Mesenchymal stem cell (in vitro differentiated cells and primary cell): ENCODE data around the gene PKHD1.
A peak's percentile ranks its signal among the peaks of the same experiment; 100 is the strongest.

ENCODE experiments used
- DNase-seq: peaks from one replicate; pipeline ENCODE4 v3.0.0-alpha.2; 2013
- H2AFZ ChIP-seq: one replicate; pipeline ENCODE4 v1.6.1; 2013; ENCODE audit warnings: low read depth, mild to moderate bottlenecking, control low read depth, inconsistent platforms, low read length, moderate library complexity
- H2AK5ac ChIP-seq: 2 replicates; pipeline ENCODE4 v1.6.1; 2013; ENCODE audit warnings: low read length, moderate library complexity, mild to moderate bottlenecking, inconsistent platforms; ENCODE audit not compliant: severe bottlenecking
- H2BK120ac ChIP-seq: one replicate; pipeline ENCODE4 v1.6.1; 2013; ENCODE audit warnings: low read depth, mild to moderate bottlenecking, inconsistent platforms, low read length, moderate library complexity
- H2BK12ac ChIP-seq, 2 experiments: one replicate each; pipeline ENCODE4 v1.6.1; 2013; ENCODE audit warnings: inconsistent platforms in 2 of 2, low read length in 2 of 2, mild to moderate bottlenecking in 2 of 2, moderate library complexity in 2 of 2, control low read depth in 1 of 2
- H2BK15ac ChIP-seq: one replicate; pipeline ENCODE4 v1.6.1; 2013; ENCODE audit warnings: mild to moderate bottlenecking, low read depth, inconsistent platforms; ENCODE audit not compliant: poor library complexity, severe bottlenecking
- H2BK5ac ChIP-seq: 2 replicates; pipeline ENCODE4 v1.6.1; 2013; ENCODE audit warnings: low read depth, mild to moderate bottlenecking, low read length, control low read depth, inconsistent platforms; ENCODE audit not compliant: poor library complexity, severe bottlenecking
- H3K14ac ChIP-seq, 2 experiments: one replicate each; pipeline ENCODE4 v1.6.1; 2013; ENCODE audit warnings: inconsistent platforms in 2 of 2, low read length in 2 of 2, control low read depth in 1 of 2, mild to moderate bottlenecking in 1 of 2, moderate library complexity in 1 of 2
- H3K18ac ChIP-seq, 2 experiments: one replicate each; pipeline ENCODE4 v1.6.1; 2013; ENCODE audit warnings: inconsistent platforms in 2 of 2, low read length in 2 of 2, control low read depth in 1 of 2, low read depth in 1 of 2, mild to moderate bottlenecking in 1 of 2
- H3K23ac ChIP-seq, 2 experiments: one replicate each; pipeline ENCODE4 v1.6.1; 2013; ENCODE audit warnings: inconsistent platforms in 2 of 2, low read length in 2 of 2, mild to moderate bottlenecking in 2 of 2, moderate library complexity in 2 of 2, control low read depth in 1 of 2
- H3K27ac ChIP-seq: 2 replicates; pipeline ENCODE4 v1.5.1; 2013; ENCODE audit warnings: mild to moderate bottlenecking, moderate library complexity, low read length, control low read depth, inconsistent platforms; ENCODE audit not compliant: poor library complexity, severe bottlenecking
- H3K27me3 ChIP-seq, 2 experiments: 2 replicates each; pipeline versions ENCODE4 v1.6.1 to v1.7.0; 2013; ENCODE audit warnings: low read length in 2 of 2, mild to moderate bottlenecking in 2 of 2, moderate library complexity in 2 of 2, control low read depth in 1 of 2, inconsistent platforms in 1 of 2; ENCODE audit not compliant: control insufficient read depth in 1 of 2, insufficient read depth in 1 of 2
- H3K36me3 ChIP-seq, 2 experiments: 2 replicates each; pipeline versions ENCODE4 v1.6.1 to v1.7.0; 2013; ENCODE audit warnings: low read length in 2 of 2, control low read depth in 1 of 2, inconsistent platforms in 1 of 2, low read depth in 1 of 2, mild to moderate bottlenecking in 1 of 2; ENCODE audit not compliant: insufficient read depth in 2 of 2, control insufficient read depth in 1 of 2
- H3K4ac ChIP-seq, 2 experiments: one replicate each; pipeline ENCODE4 v1.6.1; 2013; ENCODE audit warnings: inconsistent platforms in 2 of 2, low read length in 2 of 2, mild to moderate bottlenecking in 2 of 2, moderate library complexity in 2 of 2, control low read depth in 1 of 2, low read depth in 1 of 2
- H3K4me1 ChIP-seq: 2 replicates; pipeline ENCODE4 v1.6.1; 2013; ENCODE audit warnings: low read depth, low read length, control low read depth; ENCODE audit not compliant: control insufficient read depth, insufficient read depth
- H3K4me2 ChIP-seq: 2 replicates; pipeline ENCODE4 v1.6.1; 2013; ENCODE audit warnings: low read length, mild to moderate bottlenecking, inconsistent platforms; ENCODE audit not compliant: poor library complexity, severe bottlenecking
- H3K4me3 ChIP-seq, 2 experiments: 2 replicates each; pipeline versions ENCODE4 v1.5.1 to v1.7.0; 2013; ENCODE audit warnings: low read length in 2 of 2, mild to moderate bottlenecking in 2 of 2, control low read depth in 1 of 2, low read depth in 1 of 2; ENCODE audit not compliant: insufficient read depth in 1 of 2
- H3K79me1 ChIP-seq: replicated peaks from 2 replicates; pipeline ENCODE4 v1.6.1; 2013; ENCODE audit warnings: mild to moderate bottlenecking, control low read depth, low read length, inconsistent platforms; ENCODE audit not compliant: poor library complexity, severe bottlenecking
- H3K9ac ChIP-seq: 2 replicates; pipeline ENCODE4 v1.7.0; 2013; ENCODE audit warnings: mild to moderate bottlenecking, low read length, moderate library complexity
- H3K9me3 ChIP-seq: 2 replicates; pipeline ENCODE4 v1.7.0; 2013; ENCODE audit warnings: mild to moderate bottlenecking, low read length; ENCODE audit not compliant: control insufficient read depth
- H4K8ac ChIP-seq: one replicate; pipeline ENCODE4 v1.6.1; 2013; ENCODE audit warnings: inconsistent platforms, mild to moderate bottlenecking, low read length, moderate library complexity
- H4K91ac ChIP-seq: one replicate; pipeline ENCODE4 v1.6.1; 2013; ENCODE audit warnings: mild to moderate bottlenecking, low read length, inconsistent platforms
- WGBS: methylation state at CpG from one replicate; pipeline ENCODE4 v1.1.7; 2013; ENCODE audit warnings: mixed read lengths; 5-methylcytosine and 5-hydroxymethylcytosine counted together

PKHD1 gene

DNA sequence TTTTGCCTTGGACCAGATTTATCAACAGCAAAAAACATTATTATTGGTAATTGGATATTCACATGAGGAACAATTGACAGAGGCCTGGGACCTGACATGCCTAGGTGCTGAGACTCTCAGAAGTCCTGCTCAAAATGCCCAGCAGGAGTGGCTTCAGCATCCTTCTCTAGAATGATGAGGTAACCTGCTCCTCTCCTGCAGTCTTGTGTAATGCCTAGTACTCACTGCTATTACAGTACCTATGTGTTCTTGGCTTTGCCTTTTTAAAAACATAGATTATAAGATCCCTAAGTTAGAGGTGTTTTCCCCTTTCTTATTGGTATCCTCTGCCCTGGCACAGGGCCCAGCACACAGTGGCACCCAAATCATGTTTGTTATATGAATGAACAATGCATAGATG, 230.9 kb downstream of the PKHD1 start:
- H2BK120ac ChIP-seq, result no peak overlapping the region
- no peak overlapping the region for H3K4me3 ChIP-seq
- no peak overlapping the region for H3K4ac ChIP-seq

DNA sequence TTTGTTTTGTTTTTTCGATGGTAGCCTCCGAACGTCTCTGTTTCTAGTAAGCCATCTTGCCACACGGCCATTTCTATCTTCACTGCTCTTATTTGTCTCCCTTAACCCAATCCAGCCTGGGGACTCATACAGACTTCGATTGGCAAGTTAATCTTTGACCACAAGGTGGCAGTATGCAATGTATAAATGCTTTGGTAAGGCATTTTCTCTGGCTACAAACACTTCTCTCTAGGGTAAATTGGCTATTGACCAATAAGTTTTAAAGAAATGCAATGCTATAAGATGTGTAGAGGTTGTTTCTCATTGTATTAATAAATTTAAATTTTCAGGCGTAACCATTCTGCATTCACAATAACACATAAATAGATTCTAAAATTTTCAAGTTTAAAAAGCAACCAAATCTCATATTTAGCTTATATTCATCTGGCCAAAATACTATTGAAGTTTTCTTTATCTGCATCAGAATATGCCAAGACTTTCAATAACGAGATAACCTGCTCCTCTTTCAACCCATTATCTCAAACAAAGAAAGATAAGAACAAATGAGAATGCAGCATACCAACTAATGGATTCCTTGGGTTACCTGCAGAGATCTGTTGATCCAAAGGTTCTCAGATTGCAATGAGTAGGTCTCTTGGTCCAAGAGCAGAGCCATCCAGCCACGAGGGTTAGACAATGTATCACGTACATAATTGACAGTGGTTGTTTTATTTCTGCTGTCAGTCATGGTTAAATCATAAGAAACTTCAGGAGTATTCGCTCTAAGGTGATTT, 231.9 kb downstream of the PKHD1 start:
- H2BK5ac ChIP-seq, result no peak overlapping the region
- DNase-seq, result peak; percentile 29
- H2BK120ac ChIP-seq, result no peak overlapping the region
- WGBS, result 24% methylated on average over 8 of the region's 10 CpGs
- H3K4me1 ChIP-seq, result peaks cover 1% of the 10 kb centered on the region
- no peak overlapping the region for H3K18ac ChIP-seq
- H3K14ac ChIP-seq, result no peak overlapping the region
- peaks cover 0 to 3% of the 10 kb centered on the region in 2 experiments for H3K27me3 ChIP-seq
- no peaks in the 10 kb centered on the region for H3K79me1 ChIP-seq
- no peak overlapping the region for H3K4ac ChIP-seq
- H3K4me2 ChIP-seq, result no peak overlapping the region
- no peak overlapping the region for H2BK15ac ChIP-seq
- H3K4me3 ChIP-seq, result no peak overlapping the region
- no peak overlapping the region for H2AK5ac ChIP-seq
- H3K9ac ChIP-seq, result no peak overlapping the region
- no peak overlapping the region for H3K23ac ChIP-seq
- no peak overlapping the region for H4K91ac ChIP-seq
- H3K9me3 ChIP-seq, result no peaks in the 10 kb centered on the region
- H3K36me3 ChIP-seq, result no peaks in the 10 kb centered on the region
- H4K8ac ChIP-seq, result no peak overlapping the region
- H3K27ac ChIP-seq, result no peak overlapping the region
- H2AFZ ChIP-seq, result no peak overlapping the region
- no peak overlapping the region for H2BK12ac ChIP-seq

More for the DNA sequence above, 230.9 kb downstream of the PKHD1 start:
- no peak overlapping the region for H3K14ac ChIP-seq
- no peak overlapping the region for H4K8ac ChIP-seq
- no peaks in the 10 kb centered on the region for H3K36me3 ChIP-seq
- no peak overlapping the region for H4K91ac ChIP-seq
- H3K4me1 ChIP-seq, result peaks cover 1% of the 10 kb centered on the region
- H3K27me3 ChIP-seq, result peaks cover 0 to 3% of the 10 kb centered on the region in 2 experiments
- no peak overlapping the region for H2BK5ac ChIP-seq
- H3K9ac ChIP-seq, result no peak overlapping the region
- H3K79me1 ChIP-seq, result no peaks in the 10 kb centered on the region
- no peaks in the 10 kb centered on the region for H3K9me3 ChIP-seq
- H2BK12ac ChIP-seq, result no peak overlapping the region
- H2BK15ac ChIP-seq, result no peak overlapping the region
- H3K18ac ChIP-seq, result no peak overlapping the region
- no peak overlapping the region for H3K4me2 ChIP-seq
- no peak overlapping the region for H3K23ac ChIP-seq
- no peak overlapping the region for H2AK5ac ChIP-seq
- no peak overlapping the region for H2AFZ ChIP-seq
- DNase-seq, result no peak
- no peak overlapping the region for H3K27ac ChIP-seq

DNA sequence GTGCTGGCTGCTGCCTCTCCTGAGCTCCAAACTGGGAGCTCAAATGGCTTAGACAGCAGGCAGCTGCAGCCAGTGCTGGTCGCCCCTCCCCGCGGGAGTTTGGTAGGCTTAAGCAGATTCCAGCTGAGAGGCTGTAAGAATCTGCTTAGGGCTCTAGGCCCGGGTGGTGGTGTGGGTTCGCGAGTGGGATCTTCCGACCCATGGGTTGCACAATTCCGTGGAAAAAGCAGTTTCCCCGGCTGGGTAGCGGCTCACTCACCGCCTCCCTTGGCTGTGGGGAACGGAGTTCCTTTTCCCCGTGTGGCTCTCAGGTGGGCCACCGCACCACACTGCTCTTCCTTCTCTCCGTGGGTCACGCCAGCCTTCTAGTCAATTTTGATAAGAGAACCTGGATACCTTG, 232.5 kb downstream of the PKHD1 start:
- Histone ChIP-seq H3K18ac (no peak overlapping the region), H3K4me1 (peaks cover 1% of the 10 kb centered on the region), H3K9ac (no peak overlapping the region), H3K4me3 (no peak overlapping the region), H2AFZ (no peak overlapping the region), H4K8ac (no peak overlapping the region), H2BK5ac (no peak overlapping the region), H3K23ac (no peak overlapping the region), H3K27ac (no peak overlapping the region), H3K4me2 (no peak overlapping the region), H3K27me3 (peaks cover 0 to 3% of the 10 kb centered on the region in 2 experiments), H4K91ac (no peak overlapping the region), H2BK120ac (no peak overlapping the region), H2BK12ac (no peak overlapping the region), H3K79me1 (no peaks in the 10 kb centered on the region), H2AK5ac (no peak overlapping the region), H3K9me3 (no peaks in the 10 kb centered on the region), H2BK15ac (no peak overlapping the region), H3K36me3 (no peaks in the 10 kb centered on the region), H3K14ac (no peak overlapping the region), H3K4ac (no peak overlapping the region)
- WGBS, result 90% methylated on average over 16 of the region's 16 CpGs
- no peak for DNase-seq

DNA sequence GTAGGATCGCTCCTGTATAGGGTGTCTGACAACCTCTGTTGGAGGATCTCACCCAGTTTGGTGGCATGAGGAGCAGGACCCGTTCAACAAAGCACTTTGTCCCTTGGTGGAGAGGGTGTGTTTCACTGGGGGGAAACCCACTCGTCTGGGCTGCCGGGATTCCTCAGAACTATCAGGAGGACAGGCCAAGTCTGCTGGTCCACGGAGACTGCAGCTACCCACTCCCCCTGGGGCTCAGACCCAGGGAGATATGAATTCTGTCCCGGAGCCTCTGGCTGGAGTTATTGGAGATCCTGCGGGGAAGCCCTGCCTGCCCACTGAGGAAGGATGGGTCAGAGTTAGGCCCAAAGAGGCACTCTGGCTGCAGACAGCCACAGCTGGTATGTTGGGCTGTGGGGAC, 233.1 kb downstream of the PKHD1 start:
- peaks cover 0 to 3% of the 10 kb centered on the region in 2 experiments for H3K27me3 ChIP-seq
- no peak overlapping the region for H4K91ac ChIP-seq
- no peak overlapping the region for H3K4me2 ChIP-seq
- H2BK5ac ChIP-seq, result no peak overlapping the region
- H3K9ac ChIP-seq, result no peak overlapping the region
- H3K18ac ChIP-seq, result no peak overlapping the region
- H2AK5ac ChIP-seq, result no peak overlapping the region
- H2BK12ac ChIP-seq, result no peak overlapping the region
- no peak overlapping the region for H3K4ac ChIP-seq
- no peak overlapping the region for H2BK15ac ChIP-seq
- DNase-seq, result no peak
- no peak overlapping the region for H4K8ac ChIP-seq
- no peaks in the 10 kb centered on the region for H3K36me3 ChIP-seq
- H2BK120ac ChIP-seq, result no peak overlapping the region
- no peaks in the 10 kb centered on the region for H3K9me3 ChIP-seq
- H3K23ac ChIP-seq, result no peak overlapping the region
- no peak overlapping the region for H3K14ac ChIP-seq
- H3K27ac ChIP-seq, result no peak overlapping the region
- H2AFZ ChIP-seq, result no peak overlapping the region
- peaks cover 1% of the 10 kb centered on the region for H3K4me1 ChIP-seq
- no peaks in the 10 kb centered on the region for H3K79me1 ChIP-seq
- 72% methylated on average over 7 of the region's 7 CpGs for WGBS
- H3K4me3 ChIP-seq, result no peak overlapping the region
